Common myeloid progenitor, CD34-positive (primary cell): ENCODE measurements around the gene PKNOX2.

Experiments used
- CTCF ChIA-PET: fragments of 350-600 bp; sonication (Branson Sonifier 250); formaldehyde crosslinking; loops from one replicate; lab custom pipeline; 2021; ENCODE audit warnings: antibody characterized with exemption; lab: Charles Lee
- POLR2A ChIA-PET: fragments of 350-600 bp; sonication (Branson Sonifier 250); formaldehyde crosslinking; loops from one replicate; lab custom pipeline; 2021; ENCODE audit warnings: antibody characterized with exemption; lab: Charles Lee
- DNase-seq, 3 donors: peaks; one replicate each; pipeline versions ENCODE4 v3.0.0 to v3.0.0-alpha.2; 2013
- H3K27ac ChIP-seq, 2 experiments: 1 replicate in 1 of 2; 2 replicates in 1 of 2; pipeline ENCODE4 v1.7.0; 2013; ENCODE audit warnings: inconsistent platforms in 2 of 2, low read length in 2 of 2, mild to moderate bottlenecking in 2 of 2, low read depth in 1 of 2, moderate library complexity in 1 of 2; ENCODE audit not compliant: severe bottlenecking in 2 of 2, insufficient read depth in 1 of 2, poor library complexity in 1 of 2
- H3K27me3 ChIP-seq, 5 experiments: replicated peaks in 2 of 5; 1 replicate in 3 of 5; 2 replicates in 2 of 5; pipeline versions ENCODE4 v1.6.1 to v1.7.0; 2013; ENCODE audit warnings: low read length in 4 of 5, mild to moderate bottlenecking in 2 of 5, moderate library complexity in 2 of 5, inconsistent platforms in 1 of 5; ENCODE audit not compliant: insufficient read depth in 5 of 5, control insufficient read depth in 4 of 5
- H3K36me3 ChIP-seq, 4 experiments: 1 replicate in 2 of 4; 2 replicates in 2 of 4; pipeline versions ENCODE4 v1.6.1 to v1.7.0; 2013; ENCODE audit warnings: low read length in 3 of 4, control low read depth in 1 of 4, mild to moderate bottlenecking in 1 of 4; ENCODE audit not compliant: control insufficient read depth in 4 of 4, insufficient read depth in 4 of 4
- H3K4me1 ChIP-seq, 4 experiments: 1 replicate in 3 of 4; 2 replicates in 1 of 4; pipeline versions ENCODE4 v1.6.1 to v1.7.1; 2013; ENCODE audit warnings: low read length in 3 of 4, mild to moderate bottlenecking in 3 of 4, control low read depth in 1 of 4, inconsistent platforms in 1 of 4, moderate library complexity in 1 of 4; ENCODE audit not compliant: control insufficient read depth in 4 of 4, insufficient read depth in 4 of 4; ENCODE audit errors: control extremely low read depth in 1 of 4
- H3K4me3 ChIP-seq, 7 experiments: 1 replicate in 4 of 7; 2 replicates in 3 of 7; pipeline versions ENCODE4 v1.5.1 to v1.7.0; 2013; ENCODE audit warnings: mild to moderate bottlenecking in 7 of 7, low read length in 6 of 7, moderate library complexity in 6 of 7, inconsistent platforms in 2 of 7, low read depth in 2 of 7, control low read depth in 1 of 7; ENCODE audit not compliant: insufficient read depth in 4 of 7, control insufficient read depth in 1 of 7; ENCODE audit errors: extremely low read depth in 1 of 7
- H3K9me3 ChIP-seq, 5 experiments: 1 replicate in 4 of 5; 2 replicates in 1 of 5; pipeline versions ENCODE4 v1.6.1 to v1.7.1; 2013; ENCODE audit warnings: low read length in 4 of 5, mild to moderate bottlenecking in 2 of 5, inconsistent platforms in 1 of 5, low read depth in 1 of 5, moderate library complexity in 1 of 5; ENCODE audit not compliant: control insufficient read depth in 4 of 5, insufficient read depth in 2 of 5; ENCODE audit errors: control extremely low read depth in 1 of 5
- WGBS: methylation state at CpG from one replicate; pipeline ENCODE4 v1.1.5; 2013; ENCODE audit not compliant: insufficient coverage; 5-methylcytosine and 5-hydroxymethylcytosine counted together

PKNOX2 gene

GRCh38 chr11:125129316-125129993 is 35.1 kb upstream of the PKNOX2 start:
- ChIA-PET POLR2A (no interaction called here), CTCF (no interaction called here)
- no peak overlapping the region for H3K4me3 ChIP-seq
- WGBS, result 86% methylated on average over 11 of the region's 22 CpGs
- DNase-seq, result no peak
- peaks cover 0 to 41% (median 22%) of the 10 kb centered on the region in 5 experiments for H3K27me3 ChIP-seq
- H3K9me3 ChIP-seq, result no peaks in the 10 kb centered on the region
- H3K27ac ChIP-seq, result no peak overlapping the region
- no peaks in the 10 kb centered on the region for H3K36me3 ChIP-seq
- H3K4me1 ChIP-seq, result peaks cover 0 to 4% (median 0%) of the 10 kb centered on the region in 4 experiments

DNA sequence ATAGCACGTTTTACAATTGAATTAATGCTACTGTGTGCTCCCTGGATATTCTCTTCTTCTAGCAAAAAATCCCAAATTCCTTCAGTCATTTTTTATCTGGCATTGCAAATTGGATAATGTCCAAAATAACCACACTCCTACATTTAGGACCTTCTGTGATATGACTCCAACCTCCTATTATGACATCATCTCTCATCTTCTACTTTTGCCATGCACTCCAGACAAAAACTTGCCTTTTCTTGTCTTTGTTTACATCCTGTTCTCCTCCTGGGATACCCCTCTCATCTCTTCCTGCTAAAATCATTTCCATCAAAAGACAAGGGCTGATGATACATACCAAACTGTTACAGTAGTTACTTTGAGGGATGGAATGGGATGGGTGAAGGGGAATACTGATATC is 32.5 kb upstream of the PKNOX2 start:
- WGBS, result 60% methylated on average over 1 of the region's 1 CpG
- DNase-seq, result no peak
- Histone ChIP-seq H3K4me3 (no peak overlapping the region), H3K27ac (no peak overlapping the region), H3K27me3 (peaks cover 0 to 33% (median 16%) of the 10 kb centered on the region in 5 experiments), H3K4me1 (no peaks in the 10 kb centered on the region), H3K9me3 (no peaks in the 10 kb centered on the region), H3K36me3 (no peaks in the 10 kb centered on the region)
- ChIA-PET CTCF (interaction anchor here (1.1 kb wide), 2 partner anchors 10 to 12 kb away, joined by 3 to 5 read pairs; no protein-coding TSS in a partner anchor), POLR2A (no interaction called here)

GRCh38 chr11:125132596-125132995 is 32.0 kb upstream of the PKNOX2 start:
- DNase-seq, result no peak

DNA sequence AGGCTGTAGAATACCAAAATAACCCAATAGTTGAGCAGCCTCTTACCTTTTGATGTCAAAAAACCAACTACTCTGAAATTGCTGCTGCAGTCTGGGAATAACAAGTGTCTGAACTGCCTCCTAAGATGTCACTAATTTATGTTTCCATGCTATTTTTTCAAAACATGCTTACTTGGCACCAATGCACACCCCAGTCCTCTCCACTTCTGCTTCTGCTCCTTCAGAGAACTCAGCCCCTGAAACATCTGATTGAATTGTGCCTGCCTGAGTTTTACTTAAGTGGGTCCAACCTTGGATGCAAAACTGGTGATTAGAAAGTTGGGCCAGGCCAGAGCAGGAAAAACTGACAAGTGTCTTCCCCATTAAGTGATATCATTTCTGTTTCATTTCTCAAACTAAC is 28.6 kb upstream of the PKNOX2 start:
- Histone ChIP-seq H3K4me3 (no peak overlapping the region), H3K27ac (no peak overlapping the region), H3K4me1 (no peaks in the 10 kb centered on the region), H3K36me3 (no peaks in the 10 kb centered on the region), H3K9me3 (no peaks in the 10 kb centered on the region), H3K27me3 (peaks cover 2 to 29% (median 19%) of the 10 kb centered on the region in 5 experiments)
- POLR2A ChIA-PET, result no interaction called here
- CTCF ChIA-PET, result no interaction called here
- no peak for DNase-seq

More at GRCh38 chr11:125132596-125132995, 32.0 kb upstream of the PKNOX2 start:
- Histone ChIP-seq H3K4me1 (no peaks in the 10 kb centered on the region), H3K9me3 (no peaks in the 10 kb centered on the region), H3K27me3 (peaks cover 0 to 27% (median 14%) of the 10 kb centered on the region in 5 experiments), H3K4me3 (no peak overlapping the region), H3K36me3 (no peaks in the 10 kb centered on the region), H3K27ac (no peak overlapping the region)
- ChIA-PET CTCF (interaction anchor here (1.1 to 1.4 kb wide), 3 partner anchors 10 to 13 kb away, joined by 3 to 5 read pairs (median 5); no protein-coding TSS in a partner anchor), POLR2A (no interaction called here)
- WGBS, result 86% methylated on average over 2 of the region's 7 CpGs

DNA sequence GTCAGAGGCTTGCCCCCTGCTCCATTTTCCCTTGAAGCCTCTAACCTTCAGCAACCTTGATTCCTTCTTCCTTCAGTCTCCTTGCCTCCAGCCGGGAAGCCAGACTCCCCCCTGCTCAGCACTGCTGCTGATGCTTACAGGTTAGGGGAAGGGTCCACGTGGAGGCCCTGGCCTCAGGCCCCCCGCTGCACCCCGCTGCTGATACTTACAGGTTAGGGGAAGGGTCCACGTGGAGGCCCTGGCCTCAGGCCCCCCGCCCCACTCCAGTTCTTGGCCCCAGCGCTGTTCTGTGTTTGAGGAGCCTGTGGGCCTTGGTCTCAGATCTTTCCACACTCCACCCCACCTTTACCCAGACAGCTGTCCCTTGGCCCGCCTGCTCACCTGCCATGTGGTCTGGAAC is 25.6 kb upstream of the PKNOX2 start:
- H3K4me1 ChIP-seq, result no peaks in the 10 kb centered on the region
- 97% methylated on average over 4 of the region's 8 CpGs for WGBS

DNA sequence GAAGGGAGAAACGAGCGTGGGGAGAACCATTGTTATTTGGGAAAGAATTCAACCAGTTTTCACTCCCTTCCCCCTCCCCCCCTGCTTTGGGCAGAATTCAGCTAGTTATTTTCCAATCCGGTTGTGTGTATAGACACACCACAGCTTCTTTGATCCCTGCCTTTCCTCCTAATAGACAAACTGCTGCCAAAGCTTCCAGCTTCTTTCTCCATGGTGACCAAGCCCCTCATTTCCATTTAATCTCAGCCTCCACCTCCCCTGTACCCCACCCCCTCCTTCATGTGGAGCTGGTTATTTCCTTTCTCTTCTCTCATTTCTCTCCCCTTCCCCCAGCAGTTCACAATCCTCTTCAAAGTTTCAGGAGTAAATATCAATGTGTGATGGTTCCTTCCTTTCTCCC is 24.8 kb upstream of the PKNOX2 start:
- no peaks in the 10 kb centered on the region for H3K4me1 ChIP-seq
- WGBS, result 63% methylated on average over 3 of the region's 3 CpGs
- no peaks in the 10 kb centered on the region for H3K9me3 ChIP-seq
- ChIA-PET CTCF (interaction anchor here (1.6 to 5.5 kb wide), 3 partner anchors 21 to 471 kb away, joined by 4 to 80 read pairs (median 7); no protein-coding TSS in a partner anchor), POLR2A (no interaction called here)
- H3K27me3 ChIP-seq, result peaks cover 1 to 32% (median 14%) of the 10 kb centered on the region in 5 experiments
- no peak overlapping the region for H3K27ac ChIP-seq
- no peak for DNase-seq
- H3K36me3 ChIP-seq, result no peaks in the 10 kb centered on the region
- no peak overlapping the region for H3K4me3 ChIP-seq

More for the DNA sequence above, 25.6 kb upstream of the PKNOX2 start:
- H3K9me3 ChIP-seq, result no peaks in the 10 kb centered on the region
- no peak overlapping the region for H3K27ac ChIP-seq
- CTCF ChIA-PET, result interaction anchor here (5.5 kb wide), 1 partner anchor 49 kb away, joined by 80 read pairs; no protein-coding TSS in a partner anchor
- H3K36me3 ChIP-seq, result no peaks in the 10 kb centered on the region
- no peak for DNase-seq
- POLR2A ChIA-PET, result no interaction called here
- H3K4me3 ChIP-seq, result no peak overlapping the region
- H3K27me3 ChIP-seq, result peaks cover 2 to 36% (median 12%) of the 10 kb centered on the region in 5 experiments

DNA sequence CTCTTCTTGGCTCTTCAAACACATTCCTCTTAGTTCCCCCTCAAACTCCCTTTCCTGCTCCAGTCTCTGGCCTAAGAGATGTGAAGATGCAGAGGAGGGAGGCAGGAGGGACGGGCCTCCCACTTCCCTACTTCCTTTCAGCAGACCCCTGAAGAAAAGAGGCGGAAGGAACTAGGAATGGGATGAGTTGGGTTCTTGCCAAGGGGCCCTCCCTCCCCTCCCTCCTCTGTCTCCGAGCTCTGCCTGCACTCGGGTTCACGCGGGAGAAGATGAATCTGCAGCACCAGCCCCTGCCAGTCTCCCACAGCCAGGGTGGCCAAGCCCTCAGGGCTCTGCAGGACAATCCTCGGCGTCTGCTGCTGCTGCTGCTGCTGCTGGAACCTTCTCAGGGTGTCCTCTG is 24.3 kb upstream of the PKNOX2 start:
- ChIA-PET CTCF (interaction anchor here (0.7 to 5.5 kb wide), 10 partner anchors 10 to 471 kb away, joined by 3 to 80 read pairs (median 4); no protein-coding TSS in a partner anchor), POLR2A (no interaction called here)
- no peaks in the 10 kb centered on the region for H3K9me3 ChIP-seq
- peaks cover 0 to 32% (median 14%) of the 10 kb centered on the region in 5 experiments for H3K27me3 ChIP-seq
- DNase-seq, result no peak
- H3K4me1 ChIP-seq, result no peaks in the 10 kb centered on the region
- H3K27ac ChIP-seq, result no peak overlapping the region
- H3K36me3 ChIP-seq, result no peaks in the 10 kb centered on the region
- 62% methylated on average over 4 of the region's 8 CpGs for WGBS
- no peak overlapping the region for H3K4me3 ChIP-seq
